DOHH2 (cell line): Measurements from ENCODE around the gene TBC1D25.
A peak's percentile ranks its signal among the peaks of the same experiment; 100 is the strongest.
"Not testable (repeated sequence)": the region's sequence is repeated elsewhere in the genome, so short reads cannot be mapped to it uniquely, and the experiment has no call there.

Source experiments
- H3F3A ChIP-seq: fragments of 200-600 bp; sonication (generic), shearing (Covaris generic); 2 replicates; pipeline ENCODE4 v1.6.0; 2016; ENCODE audit warnings: antibody characterized with exemption, mild to moderate bottlenecking; ENCODE audit not compliant: control insufficient read depth, insufficient read depth
- H3K27ac ChIP-seq: fragments of 200-600 bp; sonication (generic); 2 replicates; pipeline ENCODE4 v1.5.1; 2014; ENCODE audit warnings: low read depth, mild to moderate bottlenecking, low read length, moderate library complexity
- H3K27me3 ChIP-seq: fragments of 200-600 bp; sonication (generic); 2 replicates; pipeline ENCODE4 v1.6.1; 2014; ENCODE audit warnings: mild to moderate bottlenecking, low read length, mixed read lengths; ENCODE audit not compliant: control insufficient read depth
- H3K36me3 ChIP-seq: fragments of 200-600 bp; sonication (generic); 2 replicates; pipeline ENCODE4 v1.6.1; 2014; ENCODE audit warnings: mild to moderate bottlenecking, low read length, moderate library complexity, mixed read lengths; ENCODE audit not compliant: control insufficient read depth
- H3K4me1 ChIP-seq: fragments of 200-600 bp; sonication (generic); 2 replicates; pipeline ENCODE4 v1.6.1; 2014; ENCODE audit warnings: mild to moderate bottlenecking, low read length, mixed read lengths; ENCODE audit not compliant: control insufficient read depth
- H3K4me2 ChIP-seq: fragments of 200-600 bp; sonication (generic); 2 replicates; pipeline ENCODE4 v1.6.0; 2014; ENCODE audit warnings: mild to moderate bottlenecking, low read length, moderate library complexity
- H3K4me3 ChIP-seq: fragments of 200-600 bp; sonication (generic); 2 replicates; pipeline ENCODE4 v1.5.1; 2014; ENCODE audit warnings: mild to moderate bottlenecking, low read length, mixed read lengths
- H3K79me2 ChIP-seq: fragments of 200-600 bp; sonication (generic); 2 replicates; pipeline ENCODE4 v1.6.1; 2014; ENCODE audit warnings: mild to moderate bottlenecking, low read length, mixed read lengths; ENCODE audit not compliant: control insufficient read depth
- H3K9me2 ChIP-seq: fragments of 200-600 bp; sonication (generic); replicated peaks from 2 replicates; pipeline ENCODE4 v1.6.1; 2014; ENCODE audit warnings: mild to moderate bottlenecking, low read length, mixed read lengths; ENCODE audit not compliant: control insufficient read depth
- H3K9me3 ChIP-seq: fragments of 200-600 bp; sonication (generic); 2 replicates; pipeline ENCODE4 v1.6.1; 2014; ENCODE audit warnings: antibody characterized with exemption, low read length, mixed read lengths; ENCODE audit not compliant: control insufficient read depth, insufficient read depth
- H4K20me1 ChIP-seq: fragments of 200-600 bp; sonication (generic); 2 replicates; pipeline ENCODE4 v1.6.0; 2014; ENCODE audit warnings: low read depth, mild to moderate bottlenecking, antibody characterized with exemption, low read length, moderate library complexity; ENCODE audit not compliant: control insufficient read depth, insufficient read depth
- CTCF ChIP-seq: fragments of 200-600 bp; sonication (generic); IDR thresholded peaks from one replicate; pipeline ENCODE4 v1.5.1; 2014; ENCODE audit warnings: antibody characterized with exemption, mild to moderate bottlenecking, low read depth, low read length; ENCODE audit not compliant: poor library complexity, severe bottlenecking
- EZH2phosphoT487 ChIP-seq: fragments of 200-600 bp; sonication (generic); IDR thresholded peaks from 2 replicates; pipeline ENCODE4 v1.6.1; 2017; ENCODE audit warnings: borderline replicate concordance, mild to moderate bottlenecking, antibody characterized with exemption, low read length, moderate library complexity, mixed read lengths

The TBC1D25 gene

GRCh38 chrX:48516987-48517386 is 22.5 kb upstream of the TBC1D25 start:
- Histone ChIP-seq H3K4me2 (no peak overlapping the region), H3K4me3 (no peak overlapping the region), H3F3A (no peaks in the 10 kb centered on the region; the same call in 1 of the 2 replicates), H3K9me2 (no peaks in the 10 kb centered on the region), H3K79me2 (peaks cover 3% of the 10 kb centered on the region), H4K20me1 (no peaks in the 10 kb centered on the region), H3K4me1 (peaks cover 39% of the 10 kb centered on the region), H3K36me3 (peaks cover 2% of the 10 kb centered on the region; the same call in 1 of the 2 replicates), H3K27me3 (no peaks in the 10 kb centered on the region), H3K9me3 (no peaks in the 10 kb centered on the region), H3K27ac (no peak overlapping the region)
- TF ChIP-seq EZH2phosphoT487 (no peak), CTCF (no peak)

GRCh38 chrX:48519481-48519880 is 20.0 kb upstream of the TBC1D25 start:
- not testable (repeated sequence) for H3F3A ChIP-seq, H3K27me3 ChIP-seq, H3K9me2 ChIP-seq, H4K20me1 ChIP-seq, H3K9me3 ChIP-seq, H3K27ac ChIP-seq, H3K4me3 ChIP-seq
- Histone ChIP-seq H3K36me3 (peaks cover 11% of the 10 kb centered on the region), H3K4me1 (peaks cover 44% of the 10 kb centered on the region), H3K4me2 (peak overlapping the region; percentile 19; the same call in 1 of the 2 replicates), H3K79me2 (peaks cover 23% of the 10 kb centered on the region)

GRCh38 chrX:48520455-48520854 is 19.1 kb upstream of the TBC1D25 start:
- Histone ChIP-seq H3F3A (no peaks in the 10 kb centered on the region; the same call in 1 of the 2 replicates), H3K27me3 (no peaks in the 10 kb centered on the region), H3K27ac (peak overlapping the region; percentile 74), H3K4me2 (peak overlapping the region; percentile 62), H3K36me3 (peaks cover 20% of the 10 kb centered on the region), H4K20me1 (no peaks in the 10 kb centered on the region), H3K9me2 (no peaks in the 10 kb centered on the region), H3K9me3 (no peaks in the 10 kb centered on the region), H3K79me2 (peaks cover 32% of the 10 kb centered on the region), H3K4me1 (peaks cover 42% of the 10 kb centered on the region), H3K4me3 (peak overlapping the region; percentile 92)
- no peak for TF ChIP-seq CTCF
- TF ChIP-seq EZH2phosphoT487, result no peak

GRCh38 chrX:48520976-48521352 is 18.6 kb upstream of the TBC1D25 start:
- Histone ChIP-seq H3K27ac (peak overlapping the region; percentile 74), H3K4me3 (peak overlapping the region; percentile 92), H3K9me3 (no peaks in the 10 kb centered on the region), H4K20me1 (no peaks in the 10 kb centered on the region), H3K79me2 (peaks cover 33% of the 10 kb centered on the region), H3F3A (no peaks in the 10 kb centered on the region; the same call in 1 of the 2 replicates), H3K4me2 (peak overlapping the region; percentile 62), H3K4me1 (peaks cover 42% of the 10 kb centered on the region), H3K36me3 (peaks cover 24% of the 10 kb centered on the region), H3K9me2 (no peaks in the 10 kb centered on the region), H3K27me3 (no peaks in the 10 kb centered on the region)
- TF ChIP-seq EZH2phosphoT487 (no peak), CTCF (no peak)
